Fibroblast of skin of back (primary cell): ENCODE results near the gene GPR108.

Experiments
- DNase-seq: peaks from one replicate; pipeline ENCODE4 v3.0.0-alpha.2; 2013

The GPR108 gene

GRCh38 chr19:6737873-6738786, 750 bp upstream of the GPR108 start:
- peak; percentile 84 for DNase-seq

GRCh38 chr19:6736917-6737283, 480 bp downstream of the GPR108 start:
- DNase-seq = no peak

GRCh38 chr19:6736169-6736916, 1.0 kb downstream of the GPR108 start:
- DNase-seq = peak; percentile 89

GRCh38 chr19:6735181-6735911, 2.0 kb downstream of the GPR108 start:
- DNase-seq = peak; percentile 44

GRCh38 chr19:6734096-6734696, 3.2 kb downstream of the GPR108 start:
- no peak for DNase-seq

- no peak for DNase-seq
These were observed 3.9 kb downstream of the GPR108 start for GRCh38 chr19:6733338-6734095.

- no peak for DNase-seq
These were observed 4.5 kb downstream of the GPR108 start for GRCh38 chr19:6732803-6733337.

GRCh38 chr19:6731822-6732221, 5.6 kb downstream of the GPR108 start:
- no peak for DNase-seq

GRCh38 chr19:6730941-6731670, 6.3 kb downstream of the GPR108 start:
- DNase-seq = no peak

GRCh38 chr19:6730153-6730804, 7.1 kb downstream of the GPR108 start:
- DNase-seq = no peak

GRCh38 chr19:6729573-6730152, 7.7 kb downstream of the GPR108 start:
- no peak for DNase-seq

GRCh38 chr19:6728346-6728745, 9.0 kb downstream of the GPR108 start:
- DNase-seq = no peak

GRCh38 chr19:6725513-6726231, 11.7 kb downstream of the GPR108 start:
- DNase-seq = no peak

- DNase-seq = no peak
These were observed 12.5 kb downstream of the GPR108 start for GRCh38 chr19:6724631-6725492.

- no peak for DNase-seq
These were observed 13.6 kb downstream of the GPR108 start for GRCh38 chr19:6723738-6724137.

- DNase-seq = no peak
These were observed 14.2 kb downstream of the GPR108 start for GRCh38 chr19:6723108-6723618.

GRCh38 chr19:6721773-6722172, 15.6 kb downstream of the GPR108 start:
- no peak for DNase-seq

- DNase-seq = no peak
These were observed 16.3 kb downstream of the GPR108 start for GRCh38 chr19:6721138-6721474.
